K562 (cell line): ENCODE results near the gene ARIH1. TPM values are rescaled to one million over a fixed set of nuclear protein-coding genes. Genes with fewer than 3 reads are reported as not detected.

Experiments
- ATF1 ChIP-seq, 2 experiments: fragments of 450-650 bp in 1 of 2; IDR thresholded peaks; 2 replicates each; pipeline ENCODE4 v1.6.1; 2016; ENCODE audit warnings: missing compliant biosample characterization in 1 of 2, missing genetic modification characterization in 1 of 2
- CEBPB ChIP-seq: fragments of 450-650 bp; IDR thresholded peaks from 2 replicates; pipeline ENCODE4 v1.6.1; 2016; ENCODE audit warnings: missing genetic modification characterization, missing compliant biosample characterization
- CREM ChIP-seq: IDR thresholded peaks from 2 replicates; pipeline ENCODE4 v1.6.1; 2014; ENCODE audit warnings: antibody characterized with exemption, low read depth
- CTCFL ChIP-seq: IDR thresholded peaks from 2 replicates; pipeline ENCODE4 v1.6.1; 2011; ENCODE audit warnings: borderline replicate concordance, low read depth, mild to moderate bottlenecking, moderate library complexity, low read length; ENCODE audit not compliant: insufficient read depth, poor library complexity, severe bottlenecking
- E2F5 ChIP-seq: sonication (generic); formaldehyde crosslinking; IDR thresholded peaks from 2 replicates; pipeline ENCODE4 v1.8.0; 2022; ENCODE audit warnings: mild to moderate bottlenecking, missing genetic modification reagents
- GABPA ChIP-seq: fragments of 200-800 bp; sonication (Bioruptor generic); conservative IDR thresholded peaks from 2 replicates; pipeline ENCODE4 v1.6.1; 2016; ENCODE audit warnings: low read depth, missing genetic modification characterization, missing compliant biosample characterization
- MEF2D ChIP-seq: conservative IDR thresholded peaks from 2 replicates; pipeline ENCODE4 v1.6.1; 2016; ENCODE audit warnings: low read depth, missing genetic modification characterization, missing compliant biosample characterization
- NFE2L1 ChIP-seq: fragments of 450-650 bp; IDR thresholded peaks from 2 replicates; pipeline ENCODE4 v1.6.1; 2016; ENCODE audit warnings: missing genetic modification characterization, low read depth, mild to moderate bottlenecking, missing compliant biosample characterization, moderate library complexity, borderline replicate concordance
- NR2C2 ChIP-seq, 2 experiments: fragments of 200-800 bp in 1 of 2; sonication (Bioruptor generic) in 1 of 2; sonication (generic) in 1 of 2; formaldehyde crosslinking in 1 of 2; IDR thresholded peaks; 2 replicates each; pipeline versions ENCODE4 v1.6.1 to v1.8.0; 2016 to 2022; ENCODE audit warnings: mild to moderate bottlenecking in 1 of 2, missing compliant biosample characterization in 1 of 2, missing genetic modification characterization in 1 of 2, missing genetic modification reagents in 1 of 2
- PRMT5 ChIP-seq: sonication (generic); formaldehyde crosslinking; IDR thresholded peaks from 2 replicates; pipeline ENCODE4 v1.5.0; 2020; ENCODE audit warnings: missing genetic modification reagents
- PYGO2 ChIP-seq: fragments of 450-650 bp; IDR thresholded peaks from 2 replicates; pipeline ENCODE4 v1.6.1; 2016; ENCODE audit warnings: mild to moderate bottlenecking, missing genetic modification characterization, moderate library complexity, missing compliant biosample characterization
- TCF15 ChIP-seq: fragments of 250-450 bp; sonication (Bioruptor Pico); IDR thresholded peaks from 2 replicates; pipeline ENCODE4 v1.8.0; 2022; ENCODE audit warnings: moderate library complexity, mild to moderate bottlenecking, inconsistent platforms
- ZNF717 ChIP-seq: fragments of 250-450 bp; sonication (Bioruptor Pico); IDR thresholded peaks from 2 replicates; pipeline ENCODE4 v1.5.0; 2021
- polyA plus RNA-seq, 8 experiments: library from polyadenylated mRNA; depleted of rRNA in 4 of 8; stranded (reverse) in 5 of 8; unstranded in 3 of 8; fragments of >200 nt; fragmentation: Nextera tagmentation in 2 of 8; fragmentation: Illumina TruSeq in 1 of 8; extraction: Ambion mirVana in 2 of 8; extraction: Trizol in 1 of 8; gene quantifications; 2 replicates each; pipeline versions ENCODE4 v1.2.1 to v1.2.3, GENCODE V29; 2011 to 2014; ENCODE audit warnings: inconsistent platforms in 1 of 8, missing spikeins in 1 of 8
- total RNA-seq, 7 experiments: library from RNA; depleted of rRNA in 6 of 7; stranded (reverse); fragments of >200 nt in 6 of 7; fragmentation: Illumina TruSeq in 2 of 7; extraction: Trizol in 2 of 7; gene quantifications; 2 replicates each; pipeline versions ENCODE4 v1.2.1 to v1.2.3, GENCODE V29; 2011 to 2021; ENCODE audit warnings: low replicate concordance in 1 of 7
- TF ChIP-seq, protein P1 (sequence below), 2 experiments: fragments of 450-650 bp in 1 of 2; sonication (generic) in 1 of 2; formaldehyde crosslinking in 1 of 2; IDR thresholded peaks in 1 of 2; conservative IDR thresholded peaks in 1 of 2; 2 replicates each; pipeline versions ENCODE4 v1.6.1 to v1.8.1; 2016 to 2023; ENCODE audit warnings: mild to moderate bottlenecking in 2 of 2, moderate library complexity in 2 of 2, inconsistent platforms in 1 of 2, missing genetic modification reagents in 1 of 2
- TF ChIP-seq, protein P2 (sequence below): IDR thresholded peaks from 3 replicates; pipeline ENCODE4 v1.6.1; 2011; ENCODE audit warnings: borderline replicate concordance, mild to moderate bottlenecking; ENCODE audit not compliant: insufficient read length, insufficient read depth
- TF ChIP-seq, protein P3 (sequence below): IDR thresholded peaks from 3 replicates; pipeline ENCODE4 v1.6.1; 2011; ENCODE audit warnings: borderline replicate concordance, mild to moderate bottlenecking, moderate library complexity; ENCODE audit not compliant: insufficient read length; ENCODE audit errors: extremely low read depth

The ARIH1 gene
- total and polyA plus RNA-seq, 9 of the 15 experiments (the other 6 are each of a cell fraction or from before 2014, with no cell fraction given), result 17.7 to 125 (median 31.4) TPM

DNA sequence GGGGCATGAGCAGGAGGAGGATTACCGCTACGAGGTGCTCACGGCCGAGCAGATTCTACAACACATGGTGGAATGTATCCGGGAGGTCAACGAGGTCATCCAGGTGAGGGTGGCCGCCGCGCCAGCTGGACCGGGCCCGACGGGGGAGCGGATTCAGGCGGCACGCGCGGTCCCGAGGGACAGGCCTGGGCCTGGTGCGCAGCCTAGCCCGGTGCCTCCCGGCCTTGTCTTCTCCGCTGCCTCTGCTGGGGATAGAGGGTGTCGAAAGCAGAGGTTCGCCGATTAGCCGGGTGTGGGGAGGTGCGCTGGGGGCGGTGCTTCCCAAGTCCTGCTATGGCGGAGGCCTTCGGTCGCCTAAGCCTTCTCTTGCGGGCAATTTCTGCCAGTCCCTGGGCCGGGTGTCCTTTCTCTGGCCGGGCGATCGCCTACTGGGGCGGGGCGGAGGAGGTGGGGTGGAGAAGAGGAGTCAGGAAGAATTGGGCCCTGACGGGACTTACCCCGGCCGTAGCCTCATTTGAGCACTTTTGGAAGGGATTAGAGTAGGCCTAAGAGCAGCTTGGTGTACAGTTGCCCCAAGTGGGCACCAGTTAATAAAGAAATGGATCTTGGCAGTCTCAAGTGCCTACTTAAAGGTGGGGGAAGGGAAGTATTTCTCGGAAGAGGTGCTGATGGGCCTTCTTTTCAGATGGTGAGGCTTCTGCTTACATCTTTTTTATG lies 940 bp downstream of the ARIH1 start (continued):
- TF ChIP-seq NR2C2 (CRISPR knock-in tag; IDR thresholded peaks at IDR 0.05) (0 out of 2 replicates have a peak, but pooled peaks have one; percentile 72), NR2C2 (tag; IDR thresholded peaks at IDR 0.05) (0 out of 2 replicates have a peak, but pooled peaks have one; percentile 20), CEBPB (peak; percentile 48; the same call in 1 of the 2 replicates), E2F5 (CRISPR knock-in tag) (no peak), CREM (no peak), MEF2D (tag) (no peak), TCF15 (CRISPR knock-in tag) (no peak), ZNF717 (CRISPR knock-in tag) (no peak), PYGO2 (tag) (no peak), CTCFL (peak; percentile 60), GABPA (no peak), ATF1 (CRISPR knock-in tag; IDR thresholded peaks at IDR 0.05) (no peak), ATF1 (tag; IDR thresholded peaks at IDR 0.05) (no peak), PRMT5 (CRISPR knock-in tag) (no peak), NFE2L1 (no peak)
- TF ChIP-seq, protein P1, sequence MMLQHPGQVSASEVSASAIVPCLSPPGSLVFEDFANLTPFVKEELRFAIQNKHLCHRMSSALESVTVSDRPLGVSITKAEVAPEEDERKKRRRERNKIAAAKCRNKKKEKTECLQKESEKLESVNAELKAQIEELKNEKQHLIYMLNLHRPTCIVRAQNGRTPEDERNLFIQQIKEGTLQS (IDR thresholded peaks at IDR 0.05), result no peak
- TF ChIP-seq, protein P1 (CRISPR knock-in tag; conservative IDR thresholded peaks at IDR 0.05), result no peak
- TF ChIP-seq, protein P2, sequence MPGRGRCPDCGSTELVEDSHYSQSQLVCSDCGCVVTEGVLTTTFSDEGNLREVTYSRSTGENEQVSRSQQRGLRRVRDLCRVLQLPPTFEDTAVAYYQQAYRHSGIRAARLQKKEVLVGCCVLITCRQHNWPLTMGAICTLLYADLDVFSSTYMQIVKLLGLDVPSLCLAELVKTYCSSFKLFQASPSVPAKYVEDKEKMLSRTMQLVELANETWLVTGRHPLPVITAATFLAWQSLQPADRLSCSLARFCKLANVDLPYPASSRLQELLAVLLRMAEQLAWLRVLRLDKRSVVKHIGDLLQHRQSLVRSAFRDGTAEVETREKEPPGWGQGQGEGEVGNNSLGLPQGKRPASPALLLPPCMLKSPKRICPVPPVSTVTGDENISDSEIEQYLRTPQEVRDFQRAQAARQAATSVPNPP, result no peak
- TF ChIP-seq, protein P3, sequence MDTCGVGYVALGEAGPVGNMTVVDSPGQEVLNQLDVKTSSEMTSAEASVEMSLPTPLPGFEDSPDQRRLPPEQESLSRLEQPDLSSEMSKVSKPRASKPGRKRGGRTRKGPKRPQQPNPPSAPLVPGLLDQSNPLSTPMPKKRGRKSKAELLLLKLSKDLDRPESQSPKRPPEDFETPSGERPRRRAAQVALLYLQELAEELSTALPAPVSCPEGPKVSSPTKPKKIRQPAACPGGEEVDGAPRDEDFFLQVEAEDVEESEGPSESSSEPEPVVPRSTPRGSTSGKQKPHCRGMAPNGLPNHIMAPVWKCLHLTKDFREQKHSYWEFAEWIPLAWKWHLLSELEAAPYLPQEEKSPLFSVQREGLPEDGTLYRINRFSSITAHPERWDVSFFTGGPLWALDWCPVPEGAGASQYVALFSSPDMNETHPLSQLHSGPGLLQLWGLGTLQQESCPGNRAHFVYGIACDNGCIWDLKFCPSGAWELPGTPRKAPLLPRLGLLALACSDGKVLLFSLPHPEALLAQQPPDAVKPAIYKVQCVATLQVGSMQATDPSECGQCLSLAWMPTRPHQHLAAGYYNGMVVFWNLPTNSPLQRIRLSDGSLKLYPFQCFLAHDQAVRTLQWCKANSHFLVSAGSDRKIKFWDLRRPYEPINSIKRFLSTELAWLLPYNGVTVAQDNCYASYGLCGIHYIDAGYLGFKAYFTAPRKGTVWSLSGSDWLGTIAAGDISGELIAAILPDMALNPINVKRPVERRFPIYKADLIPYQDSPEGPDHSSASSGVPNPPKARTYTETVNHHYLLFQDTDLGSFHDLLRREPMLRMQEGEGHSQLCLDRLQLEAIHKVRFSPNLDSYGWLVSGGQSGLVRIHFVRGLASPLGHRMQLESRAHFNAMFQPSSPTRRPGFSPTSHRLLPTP, result no peak
